ACC112 (cell line): Measurements from ENCODE around the gene HP1BP3.
"Not testable (repeated sequence)": the region's sequence is repeated elsewhere in the genome, so short reads cannot be mapped to it uniquely, and the experiment has no call there.

Experiments
- H2AFZ ChIP-seq: fragments of 200-600 bp; sonication (generic); one replicate; pipeline ENCODE4 v1.6.0; 2017; ENCODE audit warnings: antibody characterized with exemption, low read length; ENCODE audit not compliant: unreplicated experiment
- H3K27ac ChIP-seq: fragments of 200-600 bp; sonication (generic); 2 replicates; pipeline ENCODE4 v1.5.1; 2014; ENCODE audit warnings: low read depth, mild to moderate bottlenecking, antibody characterized with exemption, low read length, moderate library complexity
- H3K27me3 ChIP-seq: fragments of 200-600 bp; sonication (generic); 2 replicates; pipeline ENCODE4 v1.6.1; 2014; ENCODE audit warnings: mild to moderate bottlenecking, antibody characterized with exemption, low read length, moderate library complexity, mixed read lengths; ENCODE audit not compliant: insufficient read depth
- H3K36me3 ChIP-seq: fragments of 200-600 bp; sonication (generic); 2 replicates; pipeline ENCODE4 v1.6.1; 2016; ENCODE audit warnings: mild to moderate bottlenecking, antibody characterized with exemption, low read length, moderate library complexity, mixed read lengths; ENCODE audit not compliant: insufficient read depth
- H3K4me1 ChIP-seq: fragments of 200-600 bp; sonication (generic); one replicate; pipeline ENCODE4 v1.6.1; 2016; ENCODE audit warnings: low read length, mixed read lengths; ENCODE audit not compliant: insufficient read depth, unreplicated experiment, control insufficient read depth
- H3K4me3 ChIP-seq: fragments of 200-600 bp; sonication (generic); 2 replicates; pipeline ENCODE4 v1.5.1; 2014; ENCODE audit warnings: mild to moderate bottlenecking, low read depth, low read length
- H3K79me2 ChIP-seq: fragments of 200-600 bp; sonication (generic); one replicate; pipeline ENCODE4 v1.6.0; 2016; ENCODE audit warnings: low read length; ENCODE audit not compliant: control insufficient read depth, unreplicated experiment, insufficient read depth

HP1BP3 gene

GRCh38 chr1:20811916-20812315 is 24.8 kb upstream of the HP1BP3 start:
- H3K4me1 ChIP-seq, result peaks cover 5% of the 10 kb centered on the region
- H3K36me3 ChIP-seq, result peaks cover 11% of the 10 kb centered on the region; the same call in 1 of the 2 replicates
- H3K27me3 ChIP-seq, result no peaks in the 10 kb centered on the region
- no peak overlapping the region for H2AFZ ChIP-seq
- H3K79me2 ChIP-seq, result no peaks in the 10 kb centered on the region
- H3K27ac ChIP-seq, result no peak overlapping the region
- no peak overlapping the region for H3K4me3 ChIP-seq

GRCh38 chr1:20793236-20793635 is 6.1 kb upstream of the HP1BP3 start:
- Histone ChIP-seq H3K79me2 (no peaks in the 10 kb centered on the region), H3K4me1 (peaks cover 7% of the 10 kb centered on the region), H3K27me3 (no peaks in the 10 kb centered on the region), H3K4me3 (no peak overlapping the region), H3K27ac (no peak overlapping the region), H2AFZ (no peak overlapping the region), H3K36me3 (no peaks in the 10 kb centered on the region)

- H3K27me3 ChIP-seq, result no peaks in the 10 kb centered on the region
- H3K4me3 ChIP-seq, result no peak overlapping the region
- H3K4me1 ChIP-seq, result peaks cover 10% of the 10 kb centered on the region
- H3K27ac ChIP-seq, result no peak overlapping the region
- H3K36me3 ChIP-seq, result no peaks in the 10 kb centered on the region
- H2AFZ ChIP-seq, result no peak overlapping the region
- H3K79me2 ChIP-seq, result no peaks in the 10 kb centered on the region
Measured at GRCh38 chr1:20792196-20792595, 5.1 kb upstream of the HP1BP3 start.

- no peaks in the 10 kb centered on the region for H3K36me3 ChIP-seq
- H3K4me1 ChIP-seq, result peaks cover 10% of the 10 kb centered on the region
- H3K27ac ChIP-seq, result no peak overlapping the region
- H2AFZ ChIP-seq, result no peak overlapping the region
- H3K79me2 ChIP-seq, result peaks cover 7% of the 10 kb centered on the region
- no peaks in the 10 kb centered on the region for H3K27me3 ChIP-seq
- H3K4me3 ChIP-seq, result no peak overlapping the region
Measured at GRCh38 chr1:20790785-20791184, 3.7 kb upstream of the HP1BP3 start.

- not testable (repeated sequence) for H3K27me3 ChIP-seq, H2AFZ ChIP-seq, H3K36me3 ChIP-seq, H3K27ac ChIP-seq, H3K4me3 ChIP-seq
- Histone ChIP-seq H3K4me1 (peaks cover 16% of the 10 kb centered on the region), H3K79me2 (peaks cover 19% of the 10 kb centered on the region)
Measured at GRCh38 chr1:20789598-20789997, 2.5 kb upstream of the HP1BP3 start.

GRCh38 chr1:20787840-20788795 is 1.0 kb upstream of the HP1BP3 start:
- no peaks in the 10 kb centered on the region for H3K27me3 ChIP-seq
- peaks cover 22% of the 10 kb centered on the region for H3K4me1 ChIP-seq
- H3K4me3 ChIP-seq, result peak overlapping the region; percentile 97
- peak overlapping the region; percentile 84 for H3K27ac ChIP-seq
- H3K36me3 ChIP-seq, result no peaks in the 10 kb centered on the region
- peaks cover 34% of the 10 kb centered on the region for H3K79me2 ChIP-seq
- peak overlapping the region; percentile 35 for H2AFZ ChIP-seq

- no peaks in the 10 kb centered on the region for H3K27me3 ChIP-seq
- H3K4me3 ChIP-seq, result peak overlapping the region; percentile 97
- peak overlapping the region; percentile 84 for H3K27ac ChIP-seq
- peaks cover 18% of the 10 kb centered on the region for H3K4me1 ChIP-seq
- H3K36me3 ChIP-seq, result no peaks in the 10 kb centered on the region
- H3K79me2 ChIP-seq, result peaks cover 49% of the 10 kb centered on the region
- H2AFZ ChIP-seq, result peak overlapping the region; percentile 56
Measured at GRCh38 chr1:20786253-20787028, 666 bp downstream of the HP1BP3 start.

GRCh38 chr1:20785907-20786252 is 1.2 kb downstream of the HP1BP3 start:
- Histone ChIP-seq H3K4me1 (peaks cover 18% of the 10 kb centered on the region), H3K27ac (peak overlapping the region; percentile 84), H3K36me3 (no peaks in the 10 kb centered on the region), H2AFZ (no peak overlapping the region), H3K4me3 (peak overlapping the region; percentile 97), H3K27me3 (no peaks in the 10 kb centered on the region), H3K79me2 (peaks cover 55% of the 10 kb centered on the region)

GRCh38 chr1:20775700-20776099 is 11.4 kb downstream of the HP1BP3 start:
- peaks cover 8% of the 10 kb centered on the region for H3K4me1 ChIP-seq
- no peak overlapping the region for H2AFZ ChIP-seq
- peaks cover 78% of the 10 kb centered on the region for H3K36me3 ChIP-seq
- no peak overlapping the region for H3K4me3 ChIP-seq
- H3K27ac ChIP-seq, result no peak overlapping the region
- no peaks in the 10 kb centered on the region for H3K27me3 ChIP-seq
- H3K79me2 ChIP-seq, result peaks cover 76% of the 10 kb centered on the region

GRCh38 chr1:20771780-20772179 is 15.3 kb downstream of the HP1BP3 start:
- Histone ChIP-seq H2AFZ (no peak overlapping the region), H3K4me3 (no peak overlapping the region), H3K27ac (no peak overlapping the region), H3K4me1 (peaks cover 8% of the 10 kb centered on the region), H3K79me2 (peaks cover 44% of the 10 kb centered on the region), H3K36me3 (peaks cover 74% of the 10 kb centered on the region), H3K27me3 (no peaks in the 10 kb centered on the region)
